Trophoblast cell (in vitro differentiated cells and primary cell): Measurements from ENCODE around the gene NDST1.

Experiments used
- DNase-seq, 2 donors: peaks; one replicate each; pipeline ENCODE4 v3.0.0-alpha.2; 2016
- H2AFZ ChIP-seq: 2 replicates; pipeline ENCODE4 v1.6.1; 2013; ENCODE audit warnings: low read length, moderate library complexity, mild to moderate bottlenecking; ENCODE audit not compliant: insufficient read depth, poor library complexity
- H2AK5ac ChIP-seq: 2 replicates; pipeline ENCODE4 v1.6.1; 2013; ENCODE audit warnings: mild to moderate bottlenecking, low read length
- H2BK120ac ChIP-seq: 2 replicates; pipeline ENCODE4 v1.6.1; 2013; ENCODE audit warnings: low read length, mild to moderate bottlenecking, moderate library complexity; ENCODE audit not compliant: insufficient read depth, poor library complexity
- H2BK12ac ChIP-seq: 2 replicates; pipeline ENCODE4 v1.6.1; 2013; ENCODE audit warnings: mild to moderate bottlenecking, low read length, moderate library complexity
- H2BK5ac ChIP-seq: 2 replicates; pipeline ENCODE4 v1.6.1; 2013; ENCODE audit warnings: low read length, low read depth, moderate library complexity, mild to moderate bottlenecking; ENCODE audit not compliant: poor library complexity
- H3K14ac ChIP-seq: 2 replicates; pipeline ENCODE4 v1.6.1; 2013; ENCODE audit warnings: mild to moderate bottlenecking, low read length
- H3K18ac ChIP-seq: 2 replicates; pipeline ENCODE4 v1.6.1; 2013; ENCODE audit warnings: mild to moderate bottlenecking, low read length
- H3K23ac ChIP-seq: 2 replicates; pipeline ENCODE4 v1.6.1; 2013; ENCODE audit warnings: low read length
- H3K27ac ChIP-seq: 2 replicates; pipeline ENCODE4 v1.5.1; 2013; ENCODE audit warnings: low read depth, mild to moderate bottlenecking, inconsistent platforms, low read length, moderate library complexity
- H3K27me3 ChIP-seq: 2 replicates; pipeline ENCODE4 v1.6.1; 2013; ENCODE audit warnings: inconsistent platforms, mild to moderate bottlenecking, low read length, moderate library complexity; ENCODE audit not compliant: insufficient read depth
- H3K36me3 ChIP-seq, 2 experiments: 1 replicate in 1 of 2; 2 replicates in 1 of 2; pipeline ENCODE4 v1.6.1; 2013; ENCODE audit warnings: low read length in 2 of 2, mild to moderate bottlenecking in 2 of 2, moderate library complexity in 1 of 2; ENCODE audit not compliant: insufficient read depth in 2 of 2, control insufficient read depth in 1 of 2
- H3K4ac ChIP-seq: 2 replicates; pipeline ENCODE4 v1.6.1; 2013; ENCODE audit warnings: low read depth, mild to moderate bottlenecking, low read length, moderate library complexity
- H3K4me1 ChIP-seq, 2 experiments: 1 replicate in 1 of 2; 2 replicates in 1 of 2; pipeline ENCODE4 v1.6.1; 2013; ENCODE audit warnings: low read length in 2 of 2, mild to moderate bottlenecking in 2 of 2, moderate library complexity in 1 of 2; ENCODE audit not compliant: insufficient read depth in 2 of 2, control insufficient read depth in 1 of 2
- H3K4me2 ChIP-seq: 2 replicates; pipeline ENCODE4 v1.6.1; 2013; ENCODE audit warnings: inconsistent platforms, mild to moderate bottlenecking, low read length, moderate library complexity
- H3K4me3 ChIP-seq: 2 replicates; pipeline ENCODE4 v1.5.1; 2013; ENCODE audit warnings: mild to moderate bottlenecking, low read depth, low read length, inconsistent platforms
- H3K79me1 ChIP-seq: one replicate; pipeline ENCODE4 v1.6.1; 2013; ENCODE audit warnings: low read length
- H3K79me2 ChIP-seq: 2 replicates; pipeline ENCODE4 v1.6.1; 2013; ENCODE audit warnings: low read length, mild to moderate bottlenecking; ENCODE audit not compliant: control insufficient read depth, insufficient read depth, poor library complexity
- H3K9ac ChIP-seq: 2 replicates; pipeline ENCODE4 v1.6.1; 2013; ENCODE audit warnings: mild to moderate bottlenecking, low read length
- H3K9me3 ChIP-seq: 2 replicates; pipeline ENCODE4 v1.6.1; 2013; ENCODE audit warnings: low read depth, mild to moderate bottlenecking, control low read depth, inconsistent platforms, low read length; ENCODE audit not compliant: insufficient read depth
- H4K12ac ChIP-seq: 2 replicates; pipeline ENCODE4 v1.6.1; 2013; ENCODE audit warnings: low read depth, mild to moderate bottlenecking, low read length, moderate library complexity
- H4K8ac ChIP-seq: 2 replicates; pipeline ENCODE4 v1.6.1; 2013; ENCODE audit warnings: low read depth, mild to moderate bottlenecking, low read length, moderate library complexity
- H4K91ac ChIP-seq: one replicate; pipeline ENCODE4 v1.6.1; 2013; ENCODE audit warnings: low read depth, mild to moderate bottlenecking, low read length, moderate library complexity
- WGBS: extraction: QIAGEN DNeasy Blood & Tissue Kit; methylation state at CpG from one replicate; pipeline ENCODE4 v1.1.7; 2013; ENCODE audit warnings: missing lambda C conversion rate; ENCODE audit not compliant: insufficient read length, insufficient coverage; ENCODE audit errors: extremely low coverage; 5-methylcytosine and 5-hydroxymethylcytosine counted together

Gene NDST1

GRCh38 chr5:150587016-150587415, 79.1 kb downstream of the NDST1 start:
- Histone ChIP-seq H3K79me2 (peaks cover 9% of the 10 kb centered on the region), H2AFZ (no peak overlapping the region), H3K4ac (no peak overlapping the region), H3K27ac (no peak overlapping the region), H3K9me3 (no peaks in the 10 kb centered on the region), H2BK120ac (no peak overlapping the region), H2AK5ac (no peak overlapping the region), H4K91ac (no peak overlapping the region), H3K4me2 (no peak overlapping the region), H3K36me3 (no peaks in the 10 kb centered on the region), H2BK5ac (no peak overlapping the region), H3K14ac (no peak overlapping the region), H4K12ac (no peak overlapping the region), H3K18ac (no peak overlapping the region), H2BK12ac (no peak overlapping the region), H3K23ac (no peak overlapping the region), H3K27me3 (no peaks in the 10 kb centered on the region), H3K4me3 (no peak overlapping the region), H4K8ac (no peak overlapping the region), H3K9ac (no peak overlapping the region), H3K79me1 (peaks cover 43% of the 10 kb centered on the region), H3K4me1 (peaks cover 24 to 35% of the 10 kb centered on the region in 2 experiments)
- no peak for DNase-seq

- Histone ChIP-seq H3K14ac (peak overlapping the region; percentile 52), H2AFZ (no peak overlapping the region), H3K23ac (no peak overlapping the region), H3K36me3 (no peaks in the 10 kb centered on the region), H3K18ac (no peak overlapping the region), H4K12ac (no peak overlapping the region), H3K9ac (no peak overlapping the region), H2BK5ac (peak overlapping the region; percentile 50), H3K27ac (no peak overlapping the region), H3K4me3 (no peak overlapping the region), H2BK120ac (peak overlapping the region; percentile 84), H3K4ac (peak overlapping the region; percentile 43), H4K91ac (peak overlapping the region; percentile 52), H4K8ac (no peak overlapping the region), H3K79me2 (peaks cover 9% of the 10 kb centered on the region), H3K79me1 (peaks cover 44% of the 10 kb centered on the region), H3K4me2 (no peak overlapping the region), H3K4me1 (peaks cover 27 to 35% of the 10 kb centered on the region in 2 experiments), H2AK5ac (peak overlapping the region; percentile 83), H3K27me3 (no peaks in the 10 kb centered on the region), H2BK12ac (peak overlapping the region; percentile 87), H3K9me3 (no peaks in the 10 kb centered on the region)
- DNase-seq: peak in 1 of 2 donors; percentile 58
- no CpG with 5 or more reads among the region's 6 CpGs for WGBS
Measured at GRCh38 chr5:150587856-150588595, 80.1 kb downstream of the NDST1 start.

GRCh38 chr5:150588596-150588890, 80.6 kb downstream of the NDST1 start:
- Histone ChIP-seq H3K4ac (no peak overlapping the region), H2BK12ac (peak overlapping the region; percentile 87), H2AK5ac (peak overlapping the region; percentile 67), H3K9ac (no peak overlapping the region), H3K9me3 (no peaks in the 10 kb centered on the region), H3K36me3 (no peaks in the 10 kb centered on the region), H3K79me1 (peaks cover 48% of the 10 kb centered on the region), H3K79me2 (peaks cover 9% of the 10 kb centered on the region), H3K27ac (no peak overlapping the region), H2BK5ac (peak overlapping the region; percentile 45), H3K14ac (peak overlapping the region; percentile 35), H4K91ac (peak overlapping the region; percentile 52), H3K18ac (no peak overlapping the region), H4K8ac (no peak overlapping the region), H3K27me3 (no peaks in the 10 kb centered on the region), H3K4me3 (no peak overlapping the region), H3K23ac (no peak overlapping the region), H3K4me1 (peaks cover 29 to 40% of the 10 kb centered on the region in 2 experiments), H2BK120ac (peak overlapping the region; percentile 84), H4K12ac (no peak overlapping the region), H3K4me2 (no peak overlapping the region), H2AFZ (no peak overlapping the region)
- no peak for DNase-seq
- no CpG with 5 or more reads among the region's 1 CpG for WGBS

GRCh38 chr5:150589862-150590601, 82.1 kb downstream of the NDST1 start:
- no CpG with 5 or more reads among the region's 12 CpGs for WGBS

More at GRCh38 chr5:150589862-150590601, 82.1 kb downstream of the NDST1 start:
- Histone ChIP-seq H3K27me3 (no peaks in the 10 kb centered on the region), H3K4me3 (no peak overlapping the region), H2BK12ac (peak overlapping the region; percentile 99), H3K4me2 (no peak overlapping the region), H2BK5ac (peak overlapping the region; percentile 99), H4K91ac (peak overlapping the region; percentile 100), H3K18ac (peak overlapping the region; percentile 94), H2BK120ac (peak overlapping the region; percentile 99), H3K79me1 (peaks cover 57% of the 10 kb centered on the region), H4K8ac (peak overlapping the region; percentile 89), H4K12ac (peak overlapping the region; percentile 39), H3K79me2 (peaks cover 15% of the 10 kb centered on the region), H3K9me3 (no peaks in the 10 kb centered on the region), H3K36me3 (no peaks in the 10 kb centered on the region), H2AK5ac (peak overlapping the region; percentile 98), H3K9ac (no peak overlapping the region), H3K23ac (no peak overlapping the region), H3K4ac (peak overlapping the region; percentile 87), H3K27ac (peak overlapping the region; percentile 85), H2AFZ (no peak overlapping the region), H3K14ac (peak overlapping the region; percentile 96), H3K4me1 (peaks cover 40 to 55% of the 10 kb centered on the region in 2 experiments)
- DNase-seq: peak in 1 of 2 donors; percentile 12
